IMR-90 (cell line): ENCODE data around the gene ID3. TPM values are rescaled to one million over a fixed set of nuclear protein-coding genes. Genes with fewer than 3 reads are reported as not detected.

Experiments
- ATAC-seq: fragments of 200-7000 bp; cut with Tn5 transposase; 2 replicates; pipeline ENCODE4 v1.9.1; 2020; ENCODE audit warnings: low read depth, mild to moderate bottlenecking, moderate library complexity
- BruUV-seq: library from RNA; stranded (reverse); fragments of 400-500 nt; replicated peaks from 2 replicates; lab custom pipeline; 2021; lab: Mats Ljungman, UMichigan
- CTCF ChIA-PET: fragments of 300-600 bp; formaldehyde crosslinking; extraction: SDS; loops from one replicate; lab custom pipeline; 2021; ENCODE audit warnings: antibody characterized with exemption; lab: Yijun Ruan, JAX
- POLR2A ChIA-PET: fragments of 300-600 bp; sonication (Branson Sonifier 250); formaldehyde crosslinking; loops from one replicate; lab custom pipeline; 2022; ENCODE audit warnings: antibody characterized with exemption; ENCODE audit not compliant: unreplicated experiment; lab: Charles Lee
- DNase-seq: peaks from one replicate; pipeline ENCODE4 v3.0.0; 2013
- H2AFZ ChIP-seq: replicated peaks from 2 replicates; pipeline ENCODE3; 2013; ENCODE audit warnings: low read length, mild to moderate bottlenecking; ENCODE audit not compliant: poor library complexity
- H2AK5ac ChIP-seq: 2 replicates; pipeline ENCODE4 v1.6.1; 2013; ENCODE audit warnings: low read depth, low read length, inconsistent platforms
- H2AK9ac ChIP-seq: replicated peaks from 2 replicates; pipeline ENCODE3; 2013; ENCODE audit warnings: mild to moderate bottlenecking, low read depth, low read length, moderate library complexity; ENCODE audit not compliant: poor library complexity
- H2BK120ac ChIP-seq: 2 replicates; pipeline ENCODE4 v1.6.1; 2013; ENCODE audit warnings: low read depth, low read length, inconsistent platforms
- H2BK15ac ChIP-seq: 3 replicates; pipeline ENCODE4 v1.6.1; 2013; ENCODE audit warnings: low read depth, low read length, inconsistent platforms
- H2BK20ac ChIP-seq: 2 replicates; pipeline ENCODE4 v1.6.1; 2013; ENCODE audit warnings: low read depth, mild to moderate bottlenecking, inconsistent platforms, low read length, moderate library complexity
- H2BK5ac ChIP-seq: 2 replicates; pipeline ENCODE4 v1.6.1; 2013; ENCODE audit warnings: mild to moderate bottlenecking, low read depth, low read length, inconsistent platforms; ENCODE audit not compliant: poor library complexity, severe bottlenecking
- H3K14ac ChIP-seq: replicated peaks from 2 replicates; pipeline ENCODE4 v1.6.1; 2013; ENCODE audit warnings: low read depth, low read length, inconsistent platforms
- H3K18ac ChIP-seq: 2 replicates; pipeline ENCODE4 v1.6.1; 2013; ENCODE audit warnings: low read depth, low read length, control low read depth
- H3K23ac ChIP-seq: 2 replicates; pipeline ENCODE4 v1.6.1; 2013; ENCODE audit warnings: low read depth, low read length, inconsistent platforms
- H3K27ac ChIP-seq: 2 replicates; pipeline ENCODE4 v1.5.1; 2013; ENCODE audit warnings: mild to moderate bottlenecking, control low read depth, low read length; ENCODE audit not compliant: insufficient read depth
- H3K27me3 ChIP-seq: 2 replicates; pipeline ENCODE4 v1.6.1; 2013; ENCODE audit warnings: low read length; ENCODE audit not compliant: control insufficient read depth, insufficient read depth
- H3K36me3 ChIP-seq: 2 replicates; pipeline ENCODE4 v1.6.1; 2013; ENCODE audit warnings: low read length, mixed read lengths; ENCODE audit not compliant: control insufficient read depth, insufficient read depth
- H3K4ac ChIP-seq: 2 replicates; pipeline ENCODE4 v1.6.1; 2013; ENCODE audit warnings: low read depth, low read length, inconsistent platforms
- H3K4me1 ChIP-seq: 2 replicates; pipeline ENCODE4 v1.6.1; 2013; ENCODE audit warnings: low read length, mixed read lengths; ENCODE audit not compliant: control insufficient read depth, insufficient read depth
- H3K4me2 ChIP-seq: 2 replicates; pipeline ENCODE4 v1.6.1; 2013; ENCODE audit warnings: low read depth, mild to moderate bottlenecking, control low read depth, low read length, moderate library complexity
- H3K4me3 ChIP-seq: 2 replicates; pipeline ENCODE4 v1.5.1; 2013; ENCODE audit warnings: low read depth, mild to moderate bottlenecking, control low read depth, low read length, moderate library complexity; ENCODE audit not compliant: insufficient read depth
- H3K56ac ChIP-seq: 2 replicates; pipeline ENCODE4 v1.6.1; 2013; ENCODE audit warnings: low read length, inconsistent platforms; ENCODE audit not compliant: insufficient read depth; ENCODE audit errors: extremely low read depth
- H3K79me1 ChIP-seq, 2 experiments: 2 replicates each; pipeline ENCODE4 v1.6.1; 2013; ENCODE audit warnings: low read length in 2 of 2, inconsistent platforms in 1 of 2, low read depth in 1 of 2
- H3K9ac ChIP-seq: 2 replicates; pipeline ENCODE4 v1.6.1; 2013; ENCODE audit warnings: low read depth, low read length, control low read depth
- H3K9me1 ChIP-seq: 2 replicates; pipeline ENCODE4 v1.6.1; 2013; ENCODE audit warnings: low read length, inconsistent platforms; ENCODE audit not compliant: insufficient read depth
- H3K9me3 ChIP-seq: 2 replicates; pipeline ENCODE4 v1.6.1; 2013; ENCODE audit warnings: low read length; ENCODE audit not compliant: control insufficient read depth, insufficient read depth
- H4K20me1 ChIP-seq: 2 replicates; pipeline ENCODE4 v1.6.1; 2013; ENCODE audit warnings: low read length, inconsistent platforms; ENCODE audit not compliant: insufficient read depth
- H4K5ac ChIP-seq: 2 replicates; pipeline ENCODE4 v1.6.1; 2013; ENCODE audit warnings: mild to moderate bottlenecking, low read depth, low read length, control low read depth
- H4K8ac ChIP-seq, 2 experiments: 2 replicates each; pipeline ENCODE4 v1.6.1; 2013; ENCODE audit warnings: low read depth in 2 of 2, low read length in 2 of 2, control low read depth in 1 of 2, inconsistent platforms in 1 of 2
- H4K91ac ChIP-seq: 2 replicates; pipeline ENCODE4 v1.6.1; 2013; ENCODE audit warnings: low read depth, low read length, inconsistent platforms; ENCODE audit not compliant: insufficient read depth
- CTCF ChIP-seq: conservative IDR thresholded peaks from 2 replicates; pipeline ENCODE4 v1.5.1; 2012; ENCODE audit warnings: mild to moderate bottlenecking, low read depth, low read length, improper control_type of control experiment
- ELK1 ChIP-seq: fragments of 150-350 bp; IDR thresholded peaks from 2 replicates; pipeline ENCODE4 v1.6.1; 2016; ENCODE audit warnings: low read depth, mild to moderate bottlenecking, low read length, moderate library complexity, borderline replicate concordance
- FOS ChIP-seq: fragments of 150-350 bp; IDR thresholded peaks from 2 replicates; pipeline ENCODE4 v1.6.1; 2016; ENCODE audit warnings: low read depth, low read length
- MXI1 ChIP-seq: IDR thresholded peaks from 2 replicates; pipeline ENCODE4 v1.6.1; 2012; ENCODE audit warnings: low read depth, mild to moderate bottlenecking, low read length, moderate library complexity, borderline replicate concordance
- RCOR1 ChIP-seq: IDR thresholded peaks from 2 replicates; pipeline ENCODE4 v1.6.1; 2012; ENCODE audit warnings: mild to moderate bottlenecking, low read length, improper control_type of control experiment; ENCODE audit not compliant: insufficient replicate concordance
- RFX5 ChIP-seq: IDR thresholded peaks from 2 replicates; pipeline ENCODE4 v1.8.0; 2012; ENCODE audit warnings: low read depth, mild to moderate bottlenecking, low read length, moderate library complexity
- USF2 ChIP-seq: fragments of 150-350 bp; IDR thresholded peaks from 2 replicates; pipeline ENCODE4 v1.6.1; 2017; ENCODE audit warnings: mild to moderate bottlenecking, antibody characterized with exemption, low read length, low read depth
- WGBS, 2 experiments: methylation state at CpG; one replicate each; pipeline versions ENCODE4 v1.1.5 to v1.1.7; 2013; ENCODE audit warnings: missing lambda C conversion rate in 2 of 2; ENCODE audit not compliant: insufficient read length in 1 of 2; ENCODE audit errors: extremely low coverage in 2 of 2; 5-methylcytosine and 5-hydroxymethylcytosine counted together
- dilution Hi-C: fragments of 300-500 bp; cut with HindIII; formaldehyde crosslinking; loops from one replicate; pipeline ENCODE4 v1.14.3; 2018; ENCODE audit warnings: low sequenced_read_pairs; ENCODE audit not compliant: unreplicated experiment
- in situ Hi-C: fragments of 300-500 bp; cut with MboI; formaldehyde crosslinking; loops from 3 replicates; pipeline ENCODE4 v1.14.3; 2019; ENCODE audit warnings: low sequenced_read_pairs, inconsistent platforms, mixed read lengths
- intact Hi-C: fragments of 100-400 bp; cut with micrococcal nuclease; formaldehyde crosslinking; loops from 2 replicates; pipeline ENCODE4 v1.10.0; 2022
- polyA plus RNA-seq, 3 experiments: library from polyadenylated mRNA; depleted of rRNA; stranded (reverse); fragments of >200 nt; gene quantifications; 2 replicates each; pipeline ENCODE4 v1.2.3, GENCODE V29; 2012; ENCODE audit warnings: low replicate concordance in 1 of 3
- total RNA-seq: library from RNA; depleted of rRNA; stranded (reverse); fragments of >200 nt; gene quantifications from 2 replicates; pipeline ENCODE4 v1.2.3, GENCODE V29; 2012

The ID3 gene
- total and polyA plus RNA-seq, 2 of the 4 experiments (the other 2 are of a cell fraction), result 109 to 304 TPM

GRCh38 chr1:23564529-23565122 lies 5.3 kb upstream of the ID3 start (continued):
- no peak for TF ChIP-seq MXI1

GRCh38 chr1:23563755-23564374 lies 4.6 kb upstream of the ID3 start:
- Histone ChIP-seq H3K4me3 (no peak overlapping the region), H3K23ac (peak overlapping the region; percentile 82), H2BK5ac (peak overlapping the region; percentile 64), H3K9me1 (peaks cover 15% of the 10 kb centered on the region), H3K79me1 (peaks cover 21 to 43% of the 10 kb centered on the region in 2 experiments; a peak in 3 of 4 replicates), H3K56ac (peak overlapping the region; percentile 28; the same call in 1 of the 2 replicates), H3K9me3 (no peaks in the 10 kb centered on the region), H2BK120ac (peak overlapping the region; percentile 97), H3K4ac (peak overlapping the region; percentile 96), H3K9ac (peak overlapping the region; percentile 26; the same call in 1 of the 2 replicates), H3K36me3 (peaks cover under 1% of the 10 kb centered on the region; the same call in 1 of the 2 replicates), H4K20me1 (peaks cover 5% of the 10 kb centered on the region), H3K4me2 (no peak overlapping the region), H2BK20ac (peak overlapping the region; percentile 90), H3K4me1 (peaks cover 35% of the 10 kb centered on the region), H3K27ac (peak overlapping the region; percentile 87), H4K91ac (peak overlapping the region; percentile 97), H4K8ac (peak overlapping the region; percentile 57 to 87), H3K18ac (peak overlapping the region; percentile 84), H3K14ac (peak overlapping the region; percentile 95), H2AFZ (peak overlapping the region; percentile 78), H3K27me3 (no peaks in the 10 kb centered on the region), H2BK15ac (peak overlapping the region; percentile 100), H2AK9ac (peak overlapping the region; percentile 53), H4K5ac (peak overlapping the region; percentile 78), H2AK5ac (peak overlapping the region; percentile 99)
- dilution Hi-C loops, result no loop called here
- ChIA-PET CTCF (interaction anchor here (1.0 to 1.6 kb wide), 2 partner anchors 13 to 71 kb away, joined by 3 to 5 read pairs; no protein-coding TSS in a partner anchor), POLR2A (no interaction called here)
- 90% methylated on average over 2 of the region's 3 CpGs; no CpG with 5 or more reads in 1 of the 2 experiments for WGBS, 2 experiments
- intact Hi-C loops, result loop anchor here (2.0 kb wide), 1 partner anchor 15 kb away; no protein-coding TSS in a partner anchor
- TF ChIP-seq USF2, result no peak
- no peak for TF ChIP-seq RCOR1
- TF ChIP-seq FOS, result no peak
- no peak for TF ChIP-seq CTCF
- no peak for TF ChIP-seq ELK1
- TF ChIP-seq RFX5, result no peak
- ATAC-seq, result no peak
- in situ Hi-C loops, result no loop called here
- no peak for DNase-seq
- BruUV-seq, result no TSS peak
